ENCODE measurements around the gene SCUBE1.

DNA sequence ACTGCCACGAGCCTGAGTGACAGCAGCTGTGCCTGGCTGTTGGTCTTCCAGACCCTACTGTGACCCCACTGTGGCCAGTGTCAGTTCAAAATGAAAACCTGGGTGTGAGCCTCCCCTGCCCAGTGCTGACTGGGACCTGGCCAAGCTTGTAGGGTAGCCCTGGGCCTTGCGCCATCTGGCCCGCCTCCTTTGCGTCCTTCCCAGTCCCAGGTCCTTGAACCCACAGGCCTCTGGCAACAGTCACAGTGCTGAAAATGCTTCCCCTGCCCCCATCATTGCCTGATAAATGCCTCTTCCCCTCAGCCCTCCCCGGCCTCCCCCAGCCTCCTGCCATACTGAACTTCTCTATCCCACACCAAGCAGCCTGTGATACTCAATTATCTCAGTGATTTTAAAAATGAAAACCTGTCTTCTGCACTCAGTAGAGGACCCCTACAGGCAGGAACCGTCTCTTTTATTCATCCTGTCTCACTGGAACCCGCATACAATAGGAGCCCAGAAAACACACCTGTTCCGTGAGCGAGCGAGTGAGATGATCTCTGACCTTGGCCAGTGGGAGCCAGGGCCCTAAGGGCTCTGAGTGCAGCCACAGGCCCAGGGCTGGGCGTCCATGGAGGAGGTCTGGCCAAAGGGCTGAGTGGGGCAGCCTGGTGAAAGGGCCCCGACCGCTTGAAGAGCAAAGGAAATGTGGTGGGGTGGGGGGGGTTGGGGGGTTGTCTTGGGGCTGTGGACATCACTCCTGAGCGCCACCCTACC lies 106.6 kb downstream of the SCUBE1 start:
- TF ChIP-seq, protein P1, sequence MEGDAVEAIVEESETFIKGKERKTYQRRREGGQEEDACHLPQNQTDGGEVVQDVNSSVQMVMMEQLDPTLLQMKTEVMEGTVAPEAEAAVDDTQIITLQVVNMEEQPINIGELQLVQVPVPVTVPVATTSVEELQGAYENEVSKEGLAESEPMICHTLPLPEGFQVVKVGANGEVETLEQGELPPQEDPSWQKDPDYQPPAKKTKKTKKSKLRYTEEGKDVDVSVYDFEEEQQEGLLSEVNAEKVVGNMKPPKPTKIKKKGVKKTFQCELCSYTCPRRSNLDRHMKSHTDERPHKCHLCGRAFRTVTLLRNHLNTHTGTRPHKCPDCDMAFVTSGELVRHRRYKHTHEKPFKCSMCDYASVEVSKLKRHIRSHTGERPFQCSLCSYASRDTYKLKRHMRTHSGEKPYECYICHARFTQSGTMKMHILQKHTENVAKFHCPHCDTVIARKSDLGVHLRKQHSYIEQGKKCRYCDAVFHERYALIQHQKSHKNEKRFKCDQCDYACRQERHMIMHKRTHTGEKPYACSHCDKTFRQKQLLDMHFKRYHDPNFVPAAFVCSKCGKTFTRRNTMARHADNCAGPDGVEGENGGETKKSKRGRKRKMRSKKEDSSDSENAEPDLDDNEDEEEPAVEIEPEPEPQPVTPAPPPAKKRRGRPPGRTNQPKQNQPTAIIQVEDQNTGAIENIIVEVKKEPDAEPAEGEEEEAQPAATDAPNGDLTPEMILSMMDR (IDR thresholded peaks at IDR 0.05) = no peak
- TF ChIP-seq EZH2phosphoT487 (IDR thresholded peaks at IDR 0.05) = no peak
- no peak for TF ChIP-seq EZH2 (IDR thresholded peaks at IDR 0.05)
